Measurements from ENCODE around the gene HECW1. TPM values are rescaled to one million over a fixed set of nuclear protein-coding genes. Genes with fewer than 3 reads are reported as not detected.

The HECW1 gene
- polyA plus RNA-seq, 3 donors = 6.6 to 7.0 (median 6.7) TPM

- no peak for DNase-seq (ENCODE audit: extremely low read depth in 1 of 11, low read depth in 9 of 11, low spot score in 4 of 11)
Observed at GRCh38 chr7:43291789-43292188, 179.3 kb downstream of the HECW1 start.

- no peak for DNase-seq (ENCODE audit: extremely low read depth in 1 of 11, low read depth in 9 of 11, low spot score in 4 of 11)
Observed at GRCh38 chr7:43292384-43292783, 179.9 kb downstream of the HECW1 start.

- DNase-seq (ENCODE audit: extremely low read depth in 1 of 11, low read depth in 9 of 11, low spot score in 4 of 11) = no peak
Observed at GRCh38 chr7:43294080-43294630, 181.7 kb downstream of the HECW1 start.

- no peak for DNase-seq (ENCODE audit: extremely low read depth in 1 of 11, low read depth in 9 of 11, low spot score in 4 of 11)
Observed at GRCh38 chr7:43295429-43295828, 183.0 kb downstream of the HECW1 start.

GRCh38 chr7:43296306-43296705 is 183.9 kb downstream of the HECW1 start:
- DNase-seq (ENCODE audit: extremely low read depth in 1 of 11, low read depth in 9 of 11, low spot score in 4 of 11) = peak in 5 of 11 donors; percentile 18 to 35 (median 30)

GRCh38 chr7:43298617-43299016 is 186.2 kb downstream of the HECW1 start:
- no peak for DNase-seq (ENCODE audit: extremely low read depth in 1 of 11, low read depth in 9 of 11, low spot score in 4 of 11)

- no peak for DNase-seq (ENCODE audit: extremely low read depth in 1 of 11, low read depth in 9 of 11, low spot score in 4 of 11)
Observed at GRCh38 chr7:43300121-43300520, 187.7 kb downstream of the HECW1 start.

GRCh38 chr7:43302211-43302711 is 189.8 kb downstream of the HECW1 start:
- DNase-seq (ENCODE audit: extremely low read depth in 1 of 11, low read depth in 9 of 11, low spot score in 4 of 11) = peak in 2 of 11 donors; percentile 23 to 41

- DNase-seq (ENCODE audit: extremely low read depth in 1 of 11, low read depth in 9 of 11, low spot score in 4 of 11) = no peak
Observed at GRCh38 chr7:43302773-43303460, 190.5 kb downstream of the HECW1 start.

GRCh38 chr7:43303740-43304241 is 191.3 kb downstream of the HECW1 start:
- no peak for DNase-seq (ENCODE audit: extremely low read depth in 1 of 11, low read depth in 9 of 11, low spot score in 4 of 11)

GRCh38 chr7:43306404-43306803 is 194.0 kb downstream of the HECW1 start:
- DNase-seq (ENCODE audit: extremely low read depth in 1 of 11, low read depth in 9 of 11, low spot score in 4 of 11) = no peak

GRCh38 chr7:43307522-43307921 is 195.1 kb downstream of the HECW1 start:
- no peak for DNase-seq (ENCODE audit: extremely low read depth in 1 of 11, low read depth in 9 of 11, low spot score in 4 of 11)

GRCh38 chr7:43308913-43309705 is 196.7 kb downstream of the HECW1 start:
- DNase-seq (ENCODE audit: extremely low read depth in 1 of 11, low read depth in 9 of 11, low spot score in 4 of 11) = no peak

- no peak for DNase-seq (ENCODE audit: extremely low read depth in 1 of 11, low read depth in 9 of 11, low spot score in 4 of 11)
Observed at GRCh38 chr7:43309706-43310022, 197.2 kb downstream of the HECW1 start.

- no peak for DNase-seq (ENCODE audit: extremely low read depth in 1 of 11, low read depth in 9 of 11, low spot score in 4 of 11)
Observed at GRCh38 chr7:43311052-43311451, 198.6 kb downstream of the HECW1 start.

GRCh38 chr7:43311694-43312093 is 199.2 kb downstream of the HECW1 start:
- DNase-seq (ENCODE audit: extremely low read depth in 1 of 11, low read depth in 9 of 11, low spot score in 4 of 11) = no peak

- DNase-seq (ENCODE audit: extremely low read depth in 1 of 11, low read depth in 9 of 11, low spot score in 4 of 11) = no peak
Observed at GRCh38 chr7:43313628-43314378, 201.4 kb downstream of the HECW1 start.

- DNase-seq (ENCODE audit: extremely low read depth in 1 of 11, low read depth in 9 of 11, low spot score in 4 of 11) = no peak
Observed at GRCh38 chr7:43314379-43315158, 202.1 kb downstream of the HECW1 start.

- no peak for DNase-seq (ENCODE audit: extremely low read depth in 1 of 11, low read depth in 9 of 11, low spot score in 4 of 11)
Observed at GRCh38 chr7:43317075-43317474, 204.6 kb downstream of the HECW1 start.

All from renal cortex interstitium (tissue), 11 donors.